Neural progenitor cell (in vitro differentiated cells): ENCODE data around the gene RNPS1. TPM values are rescaled to one million over a fixed set of nuclear protein-coding genes. Genes with fewer than 3 reads are reported as not detected.

Experiments
- DNase-seq: peaks from one replicate; pipeline ENCODE4 v3.0.0-alpha.2; 2016; ENCODE audit warnings: low spot score
- H2AFZ ChIP-seq: fragments of 200-600 bp; sonication (generic); replicated peaks from 2 replicates; pipeline ENCODE4 v1.6.1; 2016; ENCODE audit warnings: antibody characterized with exemption
- H3F3A ChIP-seq: fragments of 200-600 bp; sonication (generic); 2 replicates; pipeline ENCODE4 v1.6.1; 2016; ENCODE audit warnings: antibody characterized with exemption, low read depth
- H3K27ac ChIP-seq: fragments of 200-600 bp; sonication (generic); 2 replicates; pipeline ENCODE4 v1.5.1; 2016; ENCODE audit warnings: mild to moderate bottlenecking
- H3K27me3 ChIP-seq: fragments of 200-600 bp; sonication (generic); 2 replicates; pipeline ENCODE4 v1.6.1; 2016; ENCODE audit warnings: mild to moderate bottlenecking, moderate library complexity
- H3K36me3 ChIP-seq: fragments of 200-600 bp; sonication (generic); 2 replicates; pipeline ENCODE4 v1.5.1; 2016
- H3K4me1 ChIP-seq: fragments of 200-600 bp; sonication (generic); 2 replicates; pipeline ENCODE4 v1.6.1; 2016; ENCODE audit warnings: mixed run types
- H3K4me2 ChIP-seq: fragments of 200-600 bp; sonication (generic); 2 replicates; pipeline ENCODE4 v1.6.1; 2016
- H3K4me3 ChIP-seq: fragments of 200-600 bp; sonication (generic); 2 replicates; pipeline ENCODE4 v1.5.1; 2016
- H3K79me2 ChIP-seq: fragments of 200-600 bp; sonication (generic); 2 replicates; pipeline ENCODE4 v1.6.1; 2016; ENCODE audit warnings: low read depth
- H3K9ac ChIP-seq: fragments of 200-600 bp; sonication (generic); 2 replicates; pipeline ENCODE4 v1.6.1; 2016
- H3K9me3 ChIP-seq: fragments of 200-600 bp; sonication (generic); 2 replicates; pipeline ENCODE4 v1.5.1; 2016; ENCODE audit warnings: low read depth
- H4K20me1 ChIP-seq: fragments of 200-600 bp; sonication (generic); 2 replicates; pipeline ENCODE4 v1.6.1; 2016; ENCODE audit warnings: low read depth
- H3K27ac Mint-ChIP-seq: 3 replicates; pipeline ENCODE4 v1.8.0; 2021; ENCODE audit warnings: mixed read lengths
- H3K27me3 Mint-ChIP-seq: 2 replicates; pipeline ENCODE4 v1.8.0; 2022; ENCODE audit warnings: low read depth, mild to moderate bottlenecking, inconsistent platforms, moderate library complexity, mixed read lengths; ENCODE audit not compliant: insufficient read depth
- H3K36me3 Mint-ChIP-seq: 3 replicates; pipeline ENCODE4 v1.8.0; 2021; ENCODE audit warnings: mixed read lengths
- H3K4me1 Mint-ChIP-seq: 3 replicates; pipeline ENCODE4 v1.8.0; 2021; ENCODE audit warnings: mixed read lengths
- H3K4me3 Mint-ChIP-seq: 3 replicates; pipeline ENCODE4 v1.8.0; 2021; ENCODE audit warnings: mild to moderate bottlenecking, moderate library complexity, mixed read lengths
- H3K9me3 Mint-ChIP-seq: 3 replicates; pipeline ENCODE4 v1.8.0; 2020; ENCODE audit warnings: mixed read lengths
- CTCF ChIP-seq: fragments of 200-600 bp; sonication (generic); IDR thresholded peaks from 2 replicates; pipeline ENCODE4 v1.5.1; 2017; ENCODE audit warnings: antibody characterized with exemption, mild to moderate bottlenecking
- EZH2 ChIP-seq: fragments of 200-600 bp; sonication (generic); IDR thresholded peaks from 2 replicates; pipeline ENCODE4 v1.6.1; 2017; ENCODE audit warnings: antibody characterized with exemption, mild to moderate bottlenecking, moderate library complexity
- EZH2phosphoT487 ChIP-seq: fragments of 200-600 bp; sonication (generic); IDR thresholded peaks from 2 replicates; pipeline ENCODE4 v1.6.1; 2017; ENCODE audit warnings: antibody characterized with exemption
- total RNA-seq: library from RNA; depleted of rRNA; stranded (reverse); fragments of >200 nt; gene quantifications from 2 replicates; pipeline ENCODE4 v1.2.3, GENCODE V29; 2015; ENCODE audit warnings: low replicate concordance

RNPS1 gene
- total RNA-seq, 1 donor from 2014 or later, result 176 TPM

- Mint-ChIP-seq H3K27me3 (peaks cover 5% of the 10 kb centered on the region), H3K4me1 (peaks cover 3% of the 10 kb centered on the region), H3K36me3 (peaks cover 3% of the 10 kb centered on the region), H3K4me3 (no peak overlapping the region), H3K9me3 (no peaks in the 10 kb centered on the region), H3K27ac (no peak overlapping the region)
- no peak overlapping the region for H3K4me3 ChIP-seq
- no peaks in the 10 kb centered on the region for H3K4me1 ChIP-seq
- H3K4me2 ChIP-seq, result no peak overlapping the region
- no peak overlapping the region for H3K27ac ChIP-seq
- H3K36me3 ChIP-seq, result no peaks in the 10 kb centered on the region
- H3K9ac ChIP-seq, result no peak overlapping the region
- no peaks in the 10 kb centered on the region for H3K9me3 ChIP-seq
- DNase-seq, result no peak
- no peaks in the 10 kb centered on the region for H3F3A ChIP-seq
- no peaks in the 10 kb centered on the region for H3K27me3 ChIP-seq
- TF ChIP-seq EZH2phosphoT487, result no peak
- TF ChIP-seq EZH2, result no peak
- TF ChIP-seq CTCF, result no peak
- H2AFZ ChIP-seq, result no peak overlapping the region
- H3K79me2 ChIP-seq, result peaks cover 24% of the 10 kb centered on the region
- peaks cover 23% of the 10 kb centered on the region for H4K20me1 ChIP-seq
These were observed 37.5 kb downstream of the RNPS1 start for GRCh38 chr16:2230376-2230775.

DNA sequence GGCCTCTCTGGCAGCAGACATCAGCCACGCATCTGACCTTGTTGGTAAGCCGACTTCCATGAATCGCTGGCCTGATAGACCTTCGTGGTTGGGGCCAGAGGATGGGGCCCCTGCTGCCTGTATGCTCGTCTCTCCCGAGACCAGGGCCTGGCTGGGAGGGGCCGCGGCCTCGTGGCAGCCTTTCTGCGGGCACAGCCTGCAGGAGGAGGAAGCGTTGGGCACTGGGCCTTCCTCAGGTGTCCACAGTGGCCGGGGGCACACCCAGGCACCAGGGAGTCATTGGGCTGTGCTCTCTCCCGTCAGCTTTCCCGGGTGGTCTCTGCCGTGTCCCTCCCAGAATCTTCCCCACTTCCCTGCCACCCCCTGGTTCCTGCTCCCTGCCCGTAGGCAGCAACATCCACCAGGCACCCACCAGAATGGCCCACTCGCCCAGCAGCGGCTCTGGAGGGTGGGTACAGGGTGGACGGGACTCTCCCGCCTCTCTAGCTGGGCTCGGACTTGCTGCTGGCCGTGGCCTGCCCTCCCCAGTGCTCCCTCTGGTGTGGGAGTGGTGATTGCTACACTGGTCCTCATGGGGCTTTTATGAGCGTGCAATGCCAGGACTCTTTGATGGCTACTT, 38.2 kb downstream of the RNPS1 start:
- H3K9me3 Mint-ChIP-seq, result no peaks in the 10 kb centered on the region
- no peak for DNase-seq
- no peak overlapping the region for H3K27ac Mint-ChIP-seq
- no peaks in the 10 kb centered on the region for H3K27me3 ChIP-seq
- no peak for TF ChIP-seq CTCF
- TF ChIP-seq EZH2, result no peak
- no peak for TF ChIP-seq EZH2phosphoT487
- peaks cover 2% of the 10 kb centered on the region for H3K27me3 Mint-ChIP-seq
- H3K4me3 ChIP-seq, result no peak overlapping the region
- no peaks in the 10 kb centered on the region for H3K9me3 ChIP-seq
- peaks cover 26% of the 10 kb centered on the region for H4K20me1 ChIP-seq
- peaks cover 30% of the 10 kb centered on the region for H3K79me2 ChIP-seq
- no peak overlapping the region for H3K4me3 Mint-ChIP-seq
- H3K4me2 ChIP-seq, result no peak overlapping the region
- peaks cover 2% of the 10 kb centered on the region for H3K36me3 Mint-ChIP-seq
- H3K27ac ChIP-seq, result no peak overlapping the region
- H3K36me3 ChIP-seq, result no peaks in the 10 kb centered on the region
- H3F3A ChIP-seq, result no peaks in the 10 kb centered on the region
- no peak overlapping the region for H3K9ac ChIP-seq
- no peak overlapping the region for H2AFZ ChIP-seq
- H3K4me1 Mint-ChIP-seq, result peaks cover 3% of the 10 kb centered on the region
- H3K4me1 ChIP-seq, result no peaks in the 10 kb centered on the region

DNA sequence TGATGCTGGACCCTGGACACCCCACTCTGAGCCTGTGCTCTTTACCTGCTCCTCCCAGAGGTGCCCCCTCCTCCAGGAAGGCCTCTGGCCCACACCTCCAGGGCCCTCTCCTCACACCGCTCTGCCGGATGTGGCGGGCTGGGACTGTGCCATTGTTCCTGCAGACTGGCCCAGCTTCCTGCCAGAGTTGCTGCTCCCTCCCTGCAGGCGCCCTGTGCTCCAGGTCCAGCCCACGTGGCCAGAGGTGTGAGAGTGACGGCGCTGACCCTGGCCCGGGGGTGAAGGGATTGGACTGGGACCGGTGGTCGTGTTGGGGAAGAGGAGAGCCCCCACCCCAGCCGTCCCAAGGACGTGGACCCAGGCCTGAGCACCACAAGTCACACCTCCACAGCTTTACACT, 38.8 kb downstream of the RNPS1 start:
- no peaks in the 10 kb centered on the region for H3F3A ChIP-seq
- H3K9me3 Mint-ChIP-seq, result no peaks in the 10 kb centered on the region
- DNase-seq, result no peak
- peaks cover 9% of the 10 kb centered on the region for H3K4me1 Mint-ChIP-seq
- no peak overlapping the region for H3K27ac Mint-ChIP-seq
- no peaks in the 10 kb centered on the region for H3K27me3 ChIP-seq
- no peak overlapping the region for H3K9ac ChIP-seq
- peaks cover 32% of the 10 kb centered on the region for H4K20me1 ChIP-seq
- no peaks in the 10 kb centered on the region for H3K9me3 ChIP-seq
- no peak overlapping the region for H3K27ac ChIP-seq
- H3K36me3 ChIP-seq, result no peaks in the 10 kb centered on the region
- no peak overlapping the region for H3K4me2 ChIP-seq
- H3K4me3 Mint-ChIP-seq, result no peak overlapping the region
- no peak overlapping the region for H2AFZ ChIP-seq
- peaks cover 2% of the 10 kb centered on the region for H3K36me3 Mint-ChIP-seq
- peaks cover 2% of the 10 kb centered on the region for H3K27me3 Mint-ChIP-seq
- peaks cover 6% of the 10 kb centered on the region for H3K4me1 ChIP-seq
- H3K79me2 ChIP-seq, result peaks cover 36% of the 10 kb centered on the region
- no peak for TF ChIP-seq EZH2
- no peak for TF ChIP-seq CTCF
- TF ChIP-seq EZH2phosphoT487, result no peak
- no peak overlapping the region for H3K4me3 ChIP-seq
